ENCODE results near the gene UCHL5. TPM values are rescaled to one million over a fixed set of nuclear protein-coding genes. Genes with fewer than 3 reads are reported as not detected.

The UCHL5 gene
- total RNA-seq, 3 donors from 2014 or later, result 32.8 to 45.2 (median 38.3) TPM

- H3K4me1 ChIP-seq, result no peaks in the 10 kb centered on the region
- no peak overlapping the region for H3K4me3 ChIP-seq
- no peaks in the 10 kb centered on the region for H3K27me3 ChIP-seq
- no peak for DNase-seq (ENCODE audit: low spot score in 2 of 2)
- H3K36me3 ChIP-seq, result no peaks in the 10 kb centered on the region
- TF ChIP-seq POLR2AphosphoS5 (IDR thresholded peaks at IDR 0.05) (no peak), POLR2A (IDR thresholded peaks at IDR 0.05) (no peak), CTCF (IDR thresholded peaks at IDR 0.05) (no peak)
- no peak overlapping the region for H3K27ac ChIP-seq
- no peaks in the 10 kb centered on the region for H3K9me3 ChIP-seq
- intact Hi-C loops (cut with DNase I; ENCODE audit: low total_unique reads), result no loop called here
Measured at GRCh38 chr1:192974701-192975100, 84.5 kb downstream of the UCHL5 start.

- no peak for DNase-seq (ENCODE audit: low spot score in 2 of 2)
- TF ChIP-seq POLR2A (IDR thresholded peaks at IDR 0.05), result no peak
- TF ChIP-seq CTCF (IDR thresholded peaks at IDR 0.05), result no peak
- TF ChIP-seq POLR2AphosphoS5 (IDR thresholded peaks at IDR 0.05), result no peak
- no peaks in the 10 kb centered on the region for H3K36me3 ChIP-seq
- H3K9me3 ChIP-seq, result no peaks in the 10 kb centered on the region
- no peak overlapping the region for H3K4me3 ChIP-seq
- no peaks in the 10 kb centered on the region for H3K4me1 ChIP-seq
- H3K27ac ChIP-seq, result no peak overlapping the region
- intact Hi-C loops (cut with DNase I; ENCODE audit: low total_unique reads), result no loop called here
- H3K27me3 ChIP-seq, result no peaks in the 10 kb centered on the region
Measured at GRCh38 chr1:192973988-192974387, 85.2 kb downstream of the UCHL5 start.

GRCh38 chr1:192973202-192973601, 86.0 kb downstream of the UCHL5 start:
- Histone ChIP-seq H3K9me3 (no peaks in the 10 kb centered on the region), H3K4me1 (no peaks in the 10 kb centered on the region), H3K36me3 (no peaks in the 10 kb centered on the region), H3K4me3 (no peak overlapping the region), H3K27me3 (no peaks in the 10 kb centered on the region), H3K27ac (no peak overlapping the region)
- TF ChIP-seq POLR2A (IDR thresholded peaks at IDR 0.05) (no peak), POLR2AphosphoS5 (IDR thresholded peaks at IDR 0.05) (no peak), CTCF (IDR thresholded peaks at IDR 0.05) (no peak)
- intact Hi-C loops (cut with DNase I; ENCODE audit: low total_unique reads), result no loop called here
- no peak for DNase-seq (ENCODE audit: low spot score in 2 of 2)

GRCh38 chr1:192969091-192969490, 90.1 kb downstream of the UCHL5 start:
- TF ChIP-seq CTCF (IDR thresholded peaks at IDR 0.05), result no peak
- TF ChIP-seq POLR2A (IDR thresholded peaks at IDR 0.05), result no peak
- TF ChIP-seq POLR2AphosphoS5 (IDR thresholded peaks at IDR 0.05), result no peak
- intact Hi-C loops (cut with DNase I; ENCODE audit: low total_unique reads), result no loop called here

GRCh38 chr1:192968323-192968722, 90.8 kb downstream of the UCHL5 start:
- Histone ChIP-seq H3K27ac (no peak overlapping the region), H3K9me3 (no peaks in the 10 kb centered on the region), H3K4me3 (no peak overlapping the region), H3K36me3 (no peaks in the 10 kb centered on the region), H3K4me1 (no peaks in the 10 kb centered on the region), H3K27me3 (no peaks in the 10 kb centered on the region)
- intact Hi-C loops (cut with DNase I; ENCODE audit: low total_unique reads), result no loop called here
- TF ChIP-seq CTCF (IDR thresholded peaks at IDR 0.05), result no peak
- no peak for TF ChIP-seq POLR2A (IDR thresholded peaks at IDR 0.05)
- no peak for DNase-seq (ENCODE audit: low spot score in 2 of 2)

More at GRCh38 chr1:192969091-192969490, 90.1 kb downstream of the UCHL5 start:
- H3K27me3 ChIP-seq, result no peaks in the 10 kb centered on the region
- no peak overlapping the region for H3K27ac ChIP-seq
- H3K4me1 ChIP-seq, result no peaks in the 10 kb centered on the region
- no peak overlapping the region for H3K4me3 ChIP-seq
- no peaks in the 10 kb centered on the region for H3K9me3 ChIP-seq
- DNase-seq (ENCODE audit: low spot score in 2 of 2), result no peak
- H3K36me3 ChIP-seq, result no peaks in the 10 kb centered on the region
